ENCODE measurements around the gene CIAO3.

Gene CIAO3

DNA sequence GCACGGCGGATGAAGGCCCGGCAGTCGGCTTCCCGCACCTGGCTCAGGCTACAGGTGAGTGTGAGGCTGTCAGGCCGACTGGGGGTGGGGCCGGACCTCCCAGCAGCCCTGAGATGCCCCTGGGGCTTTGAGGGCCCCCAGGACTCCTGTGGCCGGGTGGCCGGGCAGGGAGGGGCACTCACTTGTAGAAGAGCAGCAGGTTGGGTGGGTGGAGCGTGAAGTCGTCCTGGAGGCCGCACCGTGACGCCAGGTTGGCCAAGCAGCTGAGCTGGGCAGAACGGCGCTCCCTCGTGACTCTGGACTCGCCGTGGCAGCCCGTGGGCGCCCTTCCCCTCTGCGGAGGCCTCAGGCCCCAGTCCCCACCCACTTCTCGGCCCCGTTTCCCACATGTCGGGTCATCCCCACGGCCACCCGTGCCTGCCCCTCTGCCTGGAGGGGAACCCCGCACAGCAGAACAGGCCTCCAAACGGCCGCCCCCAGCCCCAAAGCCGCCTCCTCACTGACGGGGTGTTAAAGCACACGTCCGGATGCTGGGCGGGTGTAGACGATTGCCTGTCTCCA lies 34.5 kb upstream of the CIAO3 start:
- no peak for DNase-seq

GRCh38 chr16:774086-775001 lies 33.5 kb upstream of the CIAO3 start:
- no peak for DNase-seq

- no peak for DNase-seq
Measured at GRCh38 chr16:772959-773358, 32.2 kb upstream of the CIAO3 start.

GRCh38 chr16:770411-770810 lies 29.6 kb upstream of the CIAO3 start:
- no peak for DNase-seq

DNA sequence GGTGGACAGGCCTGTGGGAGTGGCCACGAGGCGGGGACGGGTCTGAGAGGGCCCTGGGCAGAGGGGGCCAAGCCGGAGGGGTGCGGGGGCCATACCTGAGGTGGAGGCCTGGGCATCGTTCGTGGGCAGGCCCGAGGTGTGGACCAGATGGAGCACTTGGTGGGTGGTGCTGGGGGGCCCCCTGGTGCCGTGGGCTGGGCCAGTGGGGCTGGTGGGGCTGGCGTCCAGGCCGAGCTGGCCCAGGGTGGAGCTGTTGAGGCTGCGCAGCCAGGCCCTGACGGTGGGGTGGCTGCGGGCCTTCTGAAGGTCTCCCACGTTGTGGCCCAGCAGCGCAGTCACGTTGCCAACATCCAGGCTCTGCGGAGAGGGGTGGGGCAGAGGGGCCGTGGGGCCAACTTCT lies 29.1 kb upstream of the CIAO3 start:
- DNase-seq: no peak

GRCh38 chr16:769184-769784 lies 28.5 kb upstream of the CIAO3 start:
- DNase-seq: no peak

GRCh38 chr16:768428-768827 lies 27.6 kb upstream of the CIAO3 start:
- DNase-seq: no peak

DNA sequence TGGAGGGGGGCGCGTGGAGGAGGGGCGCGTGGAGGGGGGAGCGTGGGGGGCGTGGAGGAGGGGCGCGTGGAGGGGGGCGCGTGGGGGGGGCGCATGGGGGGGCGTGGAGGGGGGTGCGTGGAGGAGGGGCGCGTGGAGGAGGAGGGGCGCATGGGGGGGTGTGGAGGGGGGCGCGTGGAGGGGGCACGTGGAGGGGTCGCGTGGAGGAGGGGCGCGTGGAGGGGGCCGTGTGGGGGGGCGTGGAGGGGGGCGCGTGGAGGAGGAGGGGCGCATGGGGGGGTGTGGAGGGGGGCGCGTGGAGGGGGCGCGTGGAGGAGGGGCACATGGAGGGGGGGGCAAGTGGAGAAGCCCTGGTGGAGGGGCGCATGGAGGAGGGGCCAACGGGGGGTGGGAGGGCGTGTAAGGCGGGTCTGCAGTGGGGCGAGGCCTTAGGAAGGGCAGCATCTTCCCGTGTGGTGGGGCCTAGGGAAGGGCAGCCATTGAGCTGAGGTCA lies 27.0 kb upstream of the CIAO3 start:
- DNase-seq: no peak

DNA sequence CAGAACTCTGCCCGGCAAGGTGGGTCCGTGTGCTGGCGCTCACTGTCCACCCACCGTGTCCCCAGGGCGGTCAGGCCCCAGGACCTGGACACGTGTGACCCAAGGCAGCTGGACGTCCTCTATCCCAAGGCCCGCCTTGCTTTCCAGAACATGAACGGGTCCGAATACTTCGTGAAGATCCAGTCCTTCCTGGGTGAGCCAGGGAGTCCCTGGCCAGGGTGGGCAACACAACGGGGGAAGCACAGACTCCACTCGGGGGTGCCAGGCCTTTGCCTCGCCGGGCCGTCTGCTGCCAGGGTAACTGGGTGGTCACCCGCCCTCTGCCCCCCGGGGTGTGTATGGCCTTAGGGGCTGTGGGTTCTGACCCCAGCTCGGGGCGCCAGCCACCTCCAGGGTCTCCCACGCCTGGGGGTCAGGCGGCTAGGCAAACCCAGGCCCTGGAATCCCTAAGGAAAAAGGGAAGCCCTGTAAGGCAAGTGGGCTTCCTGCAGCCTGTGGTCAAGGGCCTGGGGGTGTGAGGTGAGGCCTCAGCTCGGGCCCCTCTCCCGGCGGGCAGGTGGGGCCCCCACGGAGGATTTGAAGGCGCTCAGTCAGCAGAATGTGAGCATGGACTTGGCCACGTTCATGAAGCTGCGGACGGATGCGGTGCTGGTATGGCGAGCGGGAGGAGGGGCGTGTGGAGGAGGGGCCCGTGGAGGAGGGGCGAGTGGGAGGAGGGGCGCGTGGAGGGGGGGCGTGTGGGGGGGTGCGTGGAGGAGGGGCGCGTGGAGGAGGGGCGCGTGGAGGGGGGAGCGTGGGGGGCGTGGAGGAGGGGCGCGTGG lies 26.2 kb upstream of the CIAO3 start:
- DNase-seq: no peak

DNA sequence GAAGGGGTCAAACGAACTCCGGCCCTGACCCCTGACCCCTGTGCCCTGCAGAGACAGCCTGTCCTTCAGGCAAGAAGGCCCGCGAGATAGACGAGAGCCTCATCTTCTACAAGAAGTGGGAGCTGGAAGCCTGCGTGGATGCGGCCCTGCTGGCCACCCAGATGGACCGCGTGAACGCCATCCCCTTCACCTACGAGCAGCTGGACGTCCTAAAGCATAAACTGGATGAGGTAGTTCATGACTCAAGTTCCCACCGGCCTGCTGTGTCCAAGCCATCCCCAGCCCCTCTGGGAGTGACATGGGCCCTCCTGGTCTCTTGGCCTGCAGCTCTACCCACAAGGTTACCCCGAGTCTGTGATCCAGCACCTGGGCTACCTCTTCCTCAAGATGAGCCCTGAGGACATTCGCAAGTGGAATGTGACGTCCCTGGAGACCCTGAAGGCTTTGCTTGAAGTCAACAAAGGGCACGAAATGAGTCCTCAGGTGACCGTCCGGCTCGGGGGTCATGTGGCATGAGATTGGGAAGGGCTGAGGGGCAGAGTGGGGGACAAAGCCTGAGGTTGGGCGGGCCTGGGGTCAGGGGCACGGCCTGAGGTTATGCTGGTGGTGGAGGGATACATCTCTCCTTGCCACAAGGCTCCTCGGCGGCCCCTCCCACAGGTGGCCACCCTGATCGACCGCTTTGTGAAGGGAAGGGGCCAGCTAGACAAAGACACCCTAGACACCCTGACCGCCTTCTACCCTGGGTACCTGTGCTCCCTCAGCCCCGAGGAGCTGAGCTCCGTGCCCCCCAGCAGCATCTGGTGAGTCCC lies 25.4 kb upstream of the CIAO3 start:
- no peak for DNase-seq

DNA sequence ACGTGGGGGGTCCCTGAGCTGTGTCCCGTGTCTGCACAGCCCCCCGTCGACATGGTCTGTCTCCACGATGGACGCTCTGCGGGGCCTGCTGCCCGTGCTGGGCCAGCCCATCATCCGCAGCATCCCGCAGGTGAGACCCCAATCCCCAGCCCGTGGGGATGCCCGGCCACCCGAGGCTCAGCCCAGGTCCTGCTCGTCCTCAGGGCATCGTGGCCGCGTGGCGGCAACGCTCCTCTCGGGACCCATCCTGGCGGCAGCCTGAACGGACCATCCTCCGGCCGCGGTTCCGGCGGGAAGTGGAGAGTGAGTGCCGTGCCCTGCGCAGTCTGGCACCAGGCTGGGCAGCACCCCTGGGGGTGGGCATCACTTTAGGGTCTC lies 24.7 kb upstream of the CIAO3 start:
- DNase-seq: no peak

GRCh38 chr16:764848-765487 lies 24.2 kb upstream of the CIAO3 start:
- DNase-seq: no peak

GRCh38 chr16:764184-764750 lies 23.5 kb upstream of the CIAO3 start:
- no peak for DNase-seq

DNA sequence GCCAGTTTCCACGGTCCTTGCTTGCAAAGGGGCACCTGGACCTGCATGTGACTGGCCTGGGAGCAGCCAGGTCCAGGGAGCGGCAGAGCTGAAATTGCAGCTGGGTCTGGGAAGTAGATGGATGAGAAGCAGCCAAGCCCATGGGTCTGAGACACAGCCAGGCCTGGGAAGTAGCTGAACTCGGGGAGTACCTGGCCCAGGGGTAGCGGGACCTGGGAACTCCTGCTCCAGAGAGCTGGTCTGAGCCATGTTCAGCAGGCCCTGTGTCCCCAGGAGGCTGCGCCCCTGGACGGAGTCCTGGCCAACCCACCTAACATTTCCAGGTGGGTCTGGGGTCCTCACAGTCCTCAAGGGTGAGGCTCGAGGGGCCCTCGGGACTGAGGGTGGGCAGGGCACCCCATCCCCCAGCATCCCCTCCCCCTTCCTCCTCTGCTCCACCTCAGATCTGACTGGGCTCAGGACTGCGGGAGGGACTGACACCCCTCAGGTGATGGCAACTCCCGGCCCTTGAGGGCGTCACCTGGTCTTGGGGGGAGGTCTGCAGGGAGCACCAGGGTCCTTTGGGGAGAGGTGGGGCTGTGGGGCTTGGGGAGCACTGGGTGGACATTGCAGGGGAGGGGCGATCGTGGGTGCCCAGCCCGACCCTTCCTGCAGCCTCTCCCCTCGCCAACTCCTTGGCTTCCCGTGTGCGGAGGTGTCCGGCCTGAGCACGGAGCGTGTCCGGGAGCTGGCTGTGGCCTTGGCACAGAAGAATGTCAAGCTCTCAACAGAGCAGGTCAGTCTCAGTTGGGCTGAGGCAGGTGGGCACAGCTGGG lies 22.8 kb upstream of the CIAO3 start:
- DNase-seq: no peak

DNA sequence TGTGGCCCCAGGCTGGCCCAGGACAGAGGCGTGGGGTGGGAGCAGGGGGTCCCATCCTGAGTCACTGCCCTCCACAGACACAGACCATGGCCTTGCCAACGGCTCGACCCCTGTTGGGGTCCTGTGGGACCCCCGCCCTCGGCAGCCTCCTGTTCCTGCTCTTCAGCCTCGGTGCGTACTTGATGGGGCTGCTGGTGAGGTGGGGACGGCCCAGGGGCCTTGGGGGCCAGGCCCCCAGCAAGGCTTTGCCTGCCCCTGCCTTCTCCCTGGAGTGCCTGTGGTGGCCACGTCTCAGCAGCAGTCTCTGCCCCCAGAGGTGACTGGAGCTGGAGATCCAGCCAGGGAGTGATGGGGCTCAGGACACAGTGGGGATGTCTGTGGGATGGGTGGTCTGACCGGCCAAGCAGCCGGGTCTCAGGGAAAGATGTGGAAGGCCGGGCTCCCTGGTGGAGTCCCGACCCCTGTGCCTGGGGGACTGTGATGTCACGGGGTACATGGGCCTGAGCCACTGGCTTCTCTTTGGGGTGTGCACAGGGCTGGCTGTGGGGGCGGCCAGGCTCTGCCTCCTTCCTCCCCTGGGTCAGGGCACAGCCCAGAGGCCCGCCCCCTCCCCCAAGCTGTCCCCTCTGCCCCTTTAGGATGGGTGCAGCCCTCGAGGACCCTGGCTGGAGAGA lies 21.9 kb upstream of the CIAO3 start:
- DNase-seq: no peak

- DNase-seq: no peak
Measured at GRCh38 chr16:761625-762513, 21.1 kb upstream of the CIAO3 start.

DNA sequence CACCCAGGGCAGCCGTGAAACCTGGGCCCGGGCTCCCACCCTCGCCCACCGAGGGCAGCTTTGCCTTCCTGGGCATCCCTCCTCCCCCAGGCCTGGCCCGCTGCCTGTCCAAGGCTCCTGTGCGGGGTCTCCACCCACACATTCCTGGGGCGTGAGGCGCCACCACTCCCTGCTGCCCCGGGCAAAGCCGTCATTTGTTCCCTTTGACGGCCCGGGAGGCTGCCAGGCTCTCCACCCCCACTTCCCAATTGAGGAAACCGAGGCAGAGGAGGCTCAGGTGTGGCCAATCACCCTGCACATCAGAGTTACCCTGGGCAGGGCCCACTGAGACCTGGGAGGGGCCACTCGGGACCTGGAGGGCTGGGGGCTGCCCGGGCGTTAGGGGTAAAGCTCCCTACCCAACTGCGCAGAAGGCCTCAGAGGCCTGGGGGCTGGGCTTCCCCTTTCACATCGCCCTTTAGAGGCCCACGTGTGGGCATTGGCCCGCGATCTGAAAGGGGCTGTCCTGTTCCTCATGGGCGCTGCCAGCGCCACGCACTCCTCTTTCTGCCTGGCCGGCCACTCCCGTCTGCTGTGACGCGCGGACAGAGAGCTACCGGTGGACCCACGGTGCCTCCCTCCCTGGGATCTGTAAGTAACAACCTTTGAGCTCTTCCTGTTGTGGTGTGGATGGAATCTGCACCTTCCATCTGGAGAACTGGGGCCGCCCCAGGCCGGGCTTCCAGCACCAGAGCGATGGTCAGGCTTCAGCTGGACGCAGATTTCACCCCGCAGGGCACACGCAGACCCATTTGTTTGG lies 19.9 kb upstream of the CIAO3 start, which contains the start of gene MSLN:
Gene MSLN (plus strand): TSS at position 190 of the 799 bp plus-strand sequence. CDS start 1,947 bp downstream, outside the sequence.
- no peak for DNase-seq

DNA sequence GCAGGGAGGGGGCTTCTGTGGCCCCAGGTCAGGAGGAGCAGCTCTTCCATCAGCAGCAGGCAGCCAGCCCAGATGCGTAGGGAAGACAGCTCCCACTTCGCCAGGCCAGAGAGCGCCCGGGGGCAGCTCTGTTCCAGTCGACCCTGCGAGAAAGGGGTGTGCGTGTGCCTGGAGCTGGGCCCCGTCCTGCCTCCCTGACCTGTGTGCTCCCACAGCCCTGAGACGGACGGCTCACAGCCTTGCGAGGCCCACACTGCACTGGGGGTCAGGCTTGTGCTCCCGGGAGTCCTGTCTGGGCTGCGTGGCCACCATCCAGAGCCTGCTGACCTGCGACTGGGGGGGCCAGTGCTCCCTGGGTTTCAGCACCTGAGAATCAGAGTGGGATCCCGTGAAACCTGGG lies 19.3 kb upstream of the CIAO3 start:
- no peak for DNase-seq

Data from hippocampal formation (tissue), 2 donors.